Mononuclear cell (primary cell): ENCODE measurements around the gene DSE. TPM values are rescaled to one million over a fixed set of nuclear protein-coding genes. Genes with fewer than 3 reads are reported as not detected.
"Not testable (repeated sequence)": the region's sequence is repeated elsewhere in the genome, so short reads cannot be mapped to it uniquely, and the experiment has no call there.

Source experiments
- H3K27me3 ChIP-seq: 2 replicates; pipeline ENCODE4 v1.6.0; 2011; ENCODE audit warnings: low read length, control low read depth; ENCODE audit not compliant: insufficient read depth
- H3K4me1 ChIP-seq: 2 replicates; pipeline ENCODE4 v1.5.1; 2011; ENCODE audit warnings: mild to moderate bottlenecking, low read length, control low read depth; ENCODE audit not compliant: insufficient read depth
- H3K4me3 ChIP-seq: 2 replicates; pipeline ENCODE4 v1.5.1; 2011; ENCODE audit warnings: mild to moderate bottlenecking, low read length, moderate library complexity
- H3K9me3 ChIP-seq: 2 replicates; pipeline ENCODE4 v1.5.1; 2011; ENCODE audit warnings: low read depth, mild to moderate bottlenecking, control low read depth, low read length
- total RNA-seq: library from RNA; depleted of rRNA; stranded (reverse); fragments of >200 nt; gene quantifications from one replicate; pipeline ENCODE4 v1.2.3, GENCODE V29; 2012

DSE gene
- total RNA-seq, result 98.8 TPM

GRCh38 chr6:116370760-116371119 is at the start of gene DSE:
TSS of gene DSE (plus strand) at chr6:116370947. CDS start at chr6:116399251, 28,304 bp downstream.
- H3K4me1 ChIP-seq, result peaks cover 52% of the 10 kb centered on the region
- H3K27me3 ChIP-seq, result peaks cover 3% of the 10 kb centered on the region
- H3K9me3 ChIP-seq, result no peaks in the 10 kb centered on the region
- peak within 1 kb of the TSS; percentile 57 for H3K4me3 ChIP-seq

- not testable (repeated sequence) for H3K4me1 ChIP-seq, H3K27me3 ChIP-seq, H3K9me3 ChIP-seq, H3K4me3 ChIP-seq
Measured at GRCh38 chr6:116321933-116322332, 48.8 kb upstream of the DSE start.

- H3K27me3 ChIP-seq, result no peaks in the 10 kb centered on the region
- no peak overlapping the region for H3K4me3 ChIP-seq
- no peaks in the 10 kb centered on the region for H3K4me1 ChIP-seq
- no peaks in the 10 kb centered on the region for H3K9me3 ChIP-seq
Measured at GRCh38 chr6:116323863-116324262, 46.9 kb upstream of the DSE start.

GRCh38 chr6:116325634-116326132 is 45.1 kb upstream of the DSE start:
- H3K4me3 ChIP-seq, H3K27me3 ChIP-seq, H3K9me3 ChIP-seq, H3K4me1 ChIP-seq: not testable (repeated sequence)

GRCh38 chr6:116326181-116326671 is 44.5 kb upstream of the DSE start:
- Histone ChIP-seq H3K4me1 (no peaks in the 10 kb centered on the region), H3K27me3 (no peaks in the 10 kb centered on the region), H3K4me3 (no peak overlapping the region), H3K9me3 (no peaks in the 10 kb centered on the region)

GRCh38 chr6:116326996-116327395 is 43.8 kb upstream of the DSE start:
- no peaks in the 10 kb centered on the region for H3K4me1 ChIP-seq
- H3K4me3 ChIP-seq, result no peak overlapping the region
- no peaks in the 10 kb centered on the region for H3K9me3 ChIP-seq
- H3K27me3 ChIP-seq, result no peaks in the 10 kb centered on the region

- no peak overlapping the region for H3K4me3 ChIP-seq
- H3K9me3 ChIP-seq, result no peaks in the 10 kb centered on the region
- no peaks in the 10 kb centered on the region for H3K27me3 ChIP-seq
- H3K4me1 ChIP-seq, result no peaks in the 10 kb centered on the region
Measured at GRCh38 chr6:116327803-116328527, 42.8 kb upstream of the DSE start.

- Histone ChIP-seq H3K4me1 (no peaks in the 10 kb centered on the region), H3K9me3 (no peaks in the 10 kb centered on the region), H3K27me3 (no peaks in the 10 kb centered on the region), H3K4me3 (no peak overlapping the region)
Measured at GRCh38 chr6:116328528-116328903, 42.2 kb upstream of the DSE start.

- H3K4me1 ChIP-seq, result no peaks in the 10 kb centered on the region
- no peaks in the 10 kb centered on the region for H3K27me3 ChIP-seq
- no peaks in the 10 kb centered on the region for H3K9me3 ChIP-seq
- H3K4me3 ChIP-seq, result no peak overlapping the region
Measured at GRCh38 chr6:116329156-116329555, 41.6 kb upstream of the DSE start.

- no peaks in the 10 kb centered on the region for H3K27me3 ChIP-seq
- H3K9me3 ChIP-seq, result no peaks in the 10 kb centered on the region
- H3K4me3 ChIP-seq, result no peak overlapping the region
Measured at GRCh38 chr6:116330511-116330910, 40.2 kb upstream of the DSE start.

GRCh38 chr6:116332096-116332495 is 38.7 kb upstream of the DSE start:
- no peaks in the 10 kb centered on the region for H3K9me3 ChIP-seq
- H3K27me3 ChIP-seq, result no peaks in the 10 kb centered on the region
- H3K4me1 ChIP-seq, result no peaks in the 10 kb centered on the region
- H3K4me3 ChIP-seq, result no peak overlapping the region

More at GRCh38 chr6:116330511-116330910, 40.2 kb upstream of the DSE start:
- no peaks in the 10 kb centered on the region for H3K4me1 ChIP-seq

- H3K9me3 ChIP-seq, H3K4me1 ChIP-seq, H3K27me3 ChIP-seq, H3K4me3 ChIP-seq: not testable (repeated sequence)
Measured at GRCh38 chr6:116334638-116335409, 35.9 kb upstream of the DSE start.

GRCh38 chr6:116335612-116336215 is 35.0 kb upstream of the DSE start:
- H3K27me3 ChIP-seq, result no peaks in the 10 kb centered on the region
- no peak overlapping the region for H3K4me3 ChIP-seq
- no peaks in the 10 kb centered on the region for H3K9me3 ChIP-seq
- no peaks in the 10 kb centered on the region for H3K4me1 ChIP-seq

GRCh38 chr6:116338943-116339342 is 31.8 kb upstream of the DSE start:
- no peaks in the 10 kb centered on the region for H3K9me3 ChIP-seq
- no peaks in the 10 kb centered on the region for H3K27me3 ChIP-seq
- H3K4me3 ChIP-seq, result no peak overlapping the region
- H3K4me1 ChIP-seq, result no peaks in the 10 kb centered on the region

- H3K27me3 ChIP-seq, H3K9me3 ChIP-seq, H3K4me1 ChIP-seq, H3K4me3 ChIP-seq: not testable (repeated sequence)
Measured at GRCh38 chr6:116340625-116341024, 30.1 kb upstream of the DSE start.
